OCI-LY7 (cell line): ENCODE results near the gene C22orf23.

Experiments used
- EZH2phosphoT487 ChIP-seq: fragments of 200-600 bp; sonication (generic); IDR thresholded peaks from 2 replicates; pipeline ENCODE4 v1.6.1; 2018; ENCODE audit warnings: low read depth, borderline replicate concordance, mild to moderate bottlenecking, mixed run types, antibody characterized with exemption, low read length, moderate library complexity, mixed read lengths
- TF ChIP-seq, protein P1 (sequence below): fragments of 200-600 bp; sonication (generic); conservative IDR thresholded peaks from 2 replicates; pipeline ENCODE4 v1.5.1; 2014; ENCODE audit warnings: mild to moderate bottlenecking, antibody characterized with exemption, low read length, moderate library complexity, mixed read lengths

DNA sequence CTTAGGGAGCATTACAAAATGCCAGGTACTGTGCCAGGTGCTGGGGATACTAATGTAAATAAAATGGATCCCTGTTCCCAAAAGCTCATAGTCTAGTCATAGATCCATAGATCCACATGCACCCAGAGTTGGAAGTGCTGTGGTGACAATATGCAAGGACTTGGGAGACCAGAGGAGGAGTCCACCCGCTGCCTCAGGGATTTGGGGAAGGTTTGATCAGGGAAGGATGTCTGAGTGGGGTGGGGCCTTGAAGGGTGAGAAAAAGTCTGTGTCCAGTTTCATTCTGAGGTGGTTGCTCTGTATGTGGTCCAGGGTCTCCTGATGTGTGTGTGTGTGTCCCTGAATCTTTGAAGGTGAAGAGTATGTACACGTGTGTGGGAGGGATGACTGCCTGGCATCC lies 21.8 kb upstream of the C22orf23 start:
- TF ChIP-seq, protein P1, sequence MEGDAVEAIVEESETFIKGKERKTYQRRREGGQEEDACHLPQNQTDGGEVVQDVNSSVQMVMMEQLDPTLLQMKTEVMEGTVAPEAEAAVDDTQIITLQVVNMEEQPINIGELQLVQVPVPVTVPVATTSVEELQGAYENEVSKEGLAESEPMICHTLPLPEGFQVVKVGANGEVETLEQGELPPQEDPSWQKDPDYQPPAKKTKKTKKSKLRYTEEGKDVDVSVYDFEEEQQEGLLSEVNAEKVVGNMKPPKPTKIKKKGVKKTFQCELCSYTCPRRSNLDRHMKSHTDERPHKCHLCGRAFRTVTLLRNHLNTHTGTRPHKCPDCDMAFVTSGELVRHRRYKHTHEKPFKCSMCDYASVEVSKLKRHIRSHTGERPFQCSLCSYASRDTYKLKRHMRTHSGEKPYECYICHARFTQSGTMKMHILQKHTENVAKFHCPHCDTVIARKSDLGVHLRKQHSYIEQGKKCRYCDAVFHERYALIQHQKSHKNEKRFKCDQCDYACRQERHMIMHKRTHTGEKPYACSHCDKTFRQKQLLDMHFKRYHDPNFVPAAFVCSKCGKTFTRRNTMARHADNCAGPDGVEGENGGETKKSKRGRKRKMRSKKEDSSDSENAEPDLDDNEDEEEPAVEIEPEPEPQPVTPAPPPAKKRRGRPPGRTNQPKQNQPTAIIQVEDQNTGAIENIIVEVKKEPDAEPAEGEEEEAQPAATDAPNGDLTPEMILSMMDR = no peak
- TF ChIP-seq EZH2phosphoT487 = no peak
